ENCODE data around the gene DRD1. TPM values are rescaled to one million over a fixed set of nuclear protein-coding genes. Genes with fewer than 3 reads are reported as not detected.

The DRD1 gene
- not detected for total RNA-seq

DNA sequence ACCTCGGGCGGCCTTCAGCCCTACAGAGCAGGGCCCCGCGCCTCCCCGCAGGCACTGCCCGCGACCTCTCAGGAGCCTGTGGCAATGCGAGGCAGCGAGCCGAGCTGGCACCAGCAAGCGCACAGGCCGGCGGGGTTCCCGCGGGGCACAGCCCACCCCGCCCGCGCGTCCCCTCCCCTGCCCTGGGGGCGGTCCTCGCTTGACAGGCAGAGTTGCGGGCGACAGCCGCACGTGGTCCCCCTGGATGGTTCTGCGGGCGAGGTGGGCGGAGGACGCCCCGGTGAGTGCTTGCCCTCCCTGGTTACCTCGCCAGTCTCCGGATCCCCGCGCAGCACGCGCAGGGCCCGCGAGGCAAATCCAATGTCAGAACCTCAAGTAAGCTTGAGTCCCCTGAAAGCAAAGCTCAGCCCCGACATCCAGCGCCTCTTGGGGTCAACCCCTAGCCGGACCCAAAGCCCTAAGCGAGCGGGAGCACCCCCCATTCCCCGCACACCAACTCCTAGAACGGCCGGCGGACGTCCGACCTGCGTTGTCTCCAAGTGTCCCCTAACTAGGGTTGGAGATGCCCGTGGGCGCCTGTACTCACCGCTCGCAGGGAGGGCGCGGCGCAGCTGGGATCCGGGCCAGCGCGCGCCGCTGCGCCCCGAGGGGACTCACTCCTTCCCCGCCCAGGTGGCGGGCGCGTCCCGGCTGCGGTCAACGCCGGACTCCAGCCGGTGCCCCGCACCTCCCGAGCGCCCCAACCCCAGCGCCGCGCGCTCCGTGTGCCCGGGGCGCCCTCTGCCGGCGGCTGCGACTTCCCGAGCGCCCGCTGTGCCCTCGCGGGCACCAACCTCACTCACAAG is at the start of gene DRD1:
Gene DRD1 (minus strand): TSS at position 123 of the 845 bp plus-strand sequence. CDS start 1,083 bp downstream, outside the sequence.
- DNase-seq (no peak), ATAC-seq (peak; percentile 82)
- no peaks in the 10 kb centered on the region for H3K9me3 Mint-ChIP-seq (ENCODE audit: low read depth)
- H3K4me1 Mint-ChIP-seq: peaks cover 1% of the 10 kb centered on the region
- CTCF ChIA-PET: interaction anchor here (0.8 to 1.7 kb wide), 4 partner anchors 9 to 496 kb away, joined by 3 to 5 read pairs (median 4); no protein-coding TSS in a partner anchor
- H3K36me3 Mint-ChIP-seq: no peaks in the 10 kb centered on the region
- peaks cover 81% of the 10 kb centered on the region for H3K27me3 Mint-ChIP-seq
- no peak within 1 kb of the TSS for H3K27ac Mint-ChIP-seq
- peak within 1 kb of the TSS; percentile 19 for H3K4me3 Mint-ChIP-seq

DNA sequence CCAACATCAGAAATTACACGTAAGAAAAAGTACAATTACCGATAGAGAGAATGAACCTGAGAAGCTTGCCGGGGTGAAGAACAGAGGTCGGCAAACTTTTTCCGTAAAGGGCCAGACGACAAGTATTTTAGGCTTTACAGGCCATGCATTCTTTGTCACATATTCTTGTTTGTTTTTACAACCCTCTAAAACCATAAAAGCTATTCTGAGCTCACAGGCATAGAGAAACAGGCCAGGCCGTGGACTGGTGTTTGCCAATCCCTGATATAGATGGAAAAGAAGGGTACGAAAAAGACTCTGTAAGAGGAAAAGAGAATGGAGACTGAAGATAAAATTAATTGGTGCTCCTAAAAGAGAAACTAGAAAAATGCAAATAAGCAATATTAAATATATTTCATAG is 49.7 kb upstream of the DRD1 start:
- Mint-ChIP-seq H3K27ac (no peak overlapping the region), H3K4me3 (no peak overlapping the region), H3K9me3 (ENCODE audit: low read depth) (no peaks in the 10 kb centered on the region), H3K36me3 (peaks cover 58% of the 10 kb centered on the region), H3K4me1 (peaks cover 43% of the 10 kb centered on the region), H3K27me3 (no peaks in the 10 kb centered on the region)
- ATAC-seq (no peak), DNase-seq (no peak)
- CTCF ChIA-PET: interaction anchor here (0.6 kb wide), 1 partner anchor 229 kb away, joined by 3 read pairs; no protein-coding TSS in a partner anchor

DNA sequence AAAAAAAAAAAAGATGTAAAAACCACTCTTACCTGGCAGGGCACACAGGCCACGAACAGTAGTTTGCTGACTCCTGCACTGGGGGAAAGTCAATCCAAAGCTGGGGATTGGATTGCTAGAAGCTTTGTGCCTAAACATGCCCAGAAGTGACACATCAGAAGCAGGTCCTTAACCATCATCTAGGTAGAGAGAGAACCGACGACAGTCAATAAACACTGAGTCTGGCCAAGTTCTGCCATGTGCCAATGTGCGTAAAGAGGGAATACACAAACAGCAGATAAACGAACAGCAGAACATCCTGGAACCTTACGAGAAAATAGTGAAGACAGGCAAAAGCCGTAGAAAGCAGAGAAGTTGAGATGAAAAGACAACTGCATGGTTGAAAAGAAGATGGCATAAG is 49.3 kb upstream of the DRD1 start:
- no peak for ATAC-seq
- CTCF ChIA-PET: no interaction called here

DNA sequence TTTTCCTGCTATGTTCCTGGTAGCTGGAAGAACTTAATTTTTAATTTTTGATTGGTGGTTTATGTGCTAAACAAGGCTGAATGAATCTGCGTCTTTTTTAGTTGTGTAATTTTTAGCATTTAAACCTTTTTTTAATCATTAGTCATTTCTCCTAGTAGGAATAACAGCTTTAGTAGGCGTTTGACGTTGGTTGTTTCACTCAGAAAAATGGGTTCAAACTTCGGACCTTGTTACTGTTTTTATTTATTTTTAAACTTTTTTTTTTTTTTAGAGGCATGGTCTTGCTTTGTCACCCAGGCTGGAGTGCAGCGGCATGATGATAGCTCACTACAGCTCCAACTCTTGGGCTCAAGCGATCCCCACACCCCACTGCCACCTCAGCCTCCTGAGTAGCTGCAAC is 47.2 kb upstream of the DRD1 start:
- H3K4me3 Mint-ChIP-seq: no peak overlapping the region
- ATAC-seq (no peak), DNase-seq (no peak)
- no peaks in the 10 kb centered on the region for H3K27me3 Mint-ChIP-seq
- H3K9me3 Mint-ChIP-seq (ENCODE audit: low read depth): no peaks in the 10 kb centered on the region
- CTCF ChIA-PET: interaction anchor here (1.1 to 1.4 kb wide), 2 partner anchors 13 to 27 kb away, joined by 3 to 4 read pairs; no protein-coding TSS in a partner anchor
- H3K27ac Mint-ChIP-seq: no peak overlapping the region
- peaks cover 61% of the 10 kb centered on the region for H3K36me3 Mint-ChIP-seq
- H3K4me1 Mint-ChIP-seq: peaks cover 53% of the 10 kb centered on the region

More for the DNA sequence above, 49.3 kb upstream of the DRD1 start:
- Mint-ChIP-seq H3K4me1 (peaks cover 46% of the 10 kb centered on the region), H3K27ac (no peak overlapping the region), H3K27me3 (no peaks in the 10 kb centered on the region), H3K36me3 (peaks cover 59% of the 10 kb centered on the region), H3K9me3 (ENCODE audit: low read depth) (no peaks in the 10 kb centered on the region), H3K4me3 (no peak overlapping the region)
- DNase-seq: no peak

DNA sequence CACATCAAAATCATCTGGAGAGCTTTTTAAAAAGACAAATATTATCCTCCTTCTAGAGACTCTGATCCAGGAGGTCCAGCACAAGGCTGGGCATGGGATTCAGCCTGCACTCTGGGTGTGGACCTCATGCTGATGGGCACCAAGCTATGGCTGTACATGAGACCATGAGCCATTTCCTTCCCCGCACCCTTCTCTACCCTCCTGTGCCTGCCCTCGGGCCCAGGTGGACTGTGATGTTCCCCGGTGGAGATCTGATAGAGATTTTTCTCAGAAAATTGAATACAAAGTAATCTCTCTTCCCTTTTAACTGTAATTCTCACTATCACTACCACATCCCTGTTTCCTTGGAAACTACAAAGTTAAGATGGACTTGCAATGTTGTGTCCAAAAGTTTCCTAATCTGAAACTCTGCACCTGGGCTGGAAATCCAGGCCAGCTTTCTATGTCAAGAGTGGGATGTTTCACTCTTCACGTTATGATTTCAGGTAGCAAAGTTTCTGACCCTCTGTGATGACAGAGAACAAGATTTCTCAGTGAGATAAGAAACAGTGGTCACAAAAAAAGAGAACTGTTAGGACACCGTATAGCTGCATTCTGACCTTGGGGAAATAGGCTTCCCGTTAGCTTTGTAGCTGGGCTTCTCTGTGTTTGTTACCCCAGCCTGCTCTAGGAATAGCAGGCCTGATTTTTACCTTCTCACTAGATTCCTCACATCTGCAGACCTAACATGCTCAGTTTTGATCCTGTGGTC is 45.9 kb upstream of the DRD1 start:
- DNase-seq (no peak), ATAC-seq (no peak)
- Mint-ChIP-seq H3K4me1 (peaks cover 61% of the 10 kb centered on the region), H3K4me3 (no peak overlapping the region), H3K27ac (peak overlapping the region; percentile 56), H3K9me3 (ENCODE audit: low read depth) (no peaks in the 10 kb centered on the region), H3K27me3 (no peaks in the 10 kb centered on the region), H3K36me3 (peaks cover 68% of the 10 kb centered on the region)
- CTCF ChIA-PET: interaction anchor here (0.7 to 1.4 kb wide), 2 partner anchors 12 to 25 kb away, joined by 3 to 4 read pairs; partner anchors contain the start of gene SFXN1

DNA sequence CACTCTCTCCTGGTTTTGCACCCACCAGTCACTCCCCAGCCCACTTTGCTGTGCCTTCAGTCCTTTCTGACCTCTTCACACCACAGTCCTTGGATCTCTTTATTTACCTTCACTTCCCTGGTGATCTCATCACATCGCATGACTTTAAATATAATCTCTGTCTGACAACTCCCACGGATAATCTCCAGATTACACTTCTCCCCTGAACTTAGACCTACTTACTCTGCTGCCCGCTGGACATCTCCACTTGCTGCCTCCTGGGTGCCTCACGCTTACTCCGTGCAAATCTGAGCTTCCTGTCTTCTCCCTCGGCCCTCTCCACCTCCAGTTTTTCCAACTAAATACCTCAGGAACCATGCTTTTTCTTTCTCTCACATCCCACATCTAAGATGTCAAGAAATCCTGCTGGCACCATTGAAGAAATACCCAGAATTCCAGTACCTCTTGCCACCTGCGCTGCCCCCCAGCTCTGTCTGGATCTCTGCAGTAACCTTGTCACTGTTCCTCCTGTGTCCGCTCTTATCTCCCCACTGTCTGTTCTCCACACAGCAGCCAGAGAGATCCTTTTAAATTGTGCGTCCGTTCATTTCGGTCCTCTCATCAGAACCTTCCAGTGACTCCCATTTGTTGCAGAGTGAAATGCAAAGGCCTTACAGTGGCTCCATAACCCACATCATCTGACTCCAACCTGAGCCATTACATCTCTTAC is 43.7 kb upstream of the DRD1 start:
- H3K27me3 Mint-ChIP-seq: no peaks in the 10 kb centered on the region
- no peaks in the 10 kb centered on the region for H3K9me3 Mint-ChIP-seq (ENCODE audit: low read depth)
- peaks cover 70% of the 10 kb centered on the region for H3K4me1 Mint-ChIP-seq
- H3K36me3 Mint-ChIP-seq: peaks cover 71% of the 10 kb centered on the region
- peak overlapping the region; percentile 45 for H3K27ac Mint-ChIP-seq
- no peak for DNase-seq
- CTCF ChIA-PET: interaction anchor here (1.4 kb wide), 1 partner anchor 23 kb away, joined by 3 read pairs; no protein-coding TSS in a partner anchor
- no peak overlapping the region for H3K4me3 Mint-ChIP-seq
- ATAC-seq: no peak

DNA sequence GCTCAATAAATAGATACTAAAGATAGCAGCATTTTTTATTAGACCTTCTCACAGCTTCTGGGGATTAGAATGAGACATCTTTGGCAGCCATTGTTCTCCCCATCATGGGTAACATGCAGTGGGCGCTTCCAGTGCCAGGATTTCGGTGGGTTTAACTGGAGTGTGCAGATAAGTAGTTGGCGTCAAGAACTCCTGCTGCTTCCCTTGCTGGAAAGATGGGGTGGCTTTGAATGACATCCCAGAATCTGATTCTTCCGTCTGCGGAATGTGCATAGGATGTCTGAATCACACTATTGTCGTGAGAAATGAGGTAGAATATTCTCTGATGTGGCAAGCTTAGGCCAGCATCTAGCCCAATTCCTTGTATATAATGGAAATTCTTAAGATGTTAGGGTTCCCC is 41.6 kb upstream of the DRD1 start:
- peak overlapping the region; percentile 59 for H3K27ac Mint-ChIP-seq
- H3K36me3 Mint-ChIP-seq: peaks cover 80% of the 10 kb centered on the region
- DNase-seq (no peak), ATAC-seq (no peak)
- no peaks in the 10 kb centered on the region for H3K9me3 Mint-ChIP-seq (ENCODE audit: low read depth)
- H3K4me1 Mint-ChIP-seq: peaks cover 87% of the 10 kb centered on the region
- H3K4me3 Mint-ChIP-seq: no peak overlapping the region
- CTCF ChIA-PET: no interaction called here
- no peaks in the 10 kb centered on the region for H3K27me3 Mint-ChIP-seq

DNA sequence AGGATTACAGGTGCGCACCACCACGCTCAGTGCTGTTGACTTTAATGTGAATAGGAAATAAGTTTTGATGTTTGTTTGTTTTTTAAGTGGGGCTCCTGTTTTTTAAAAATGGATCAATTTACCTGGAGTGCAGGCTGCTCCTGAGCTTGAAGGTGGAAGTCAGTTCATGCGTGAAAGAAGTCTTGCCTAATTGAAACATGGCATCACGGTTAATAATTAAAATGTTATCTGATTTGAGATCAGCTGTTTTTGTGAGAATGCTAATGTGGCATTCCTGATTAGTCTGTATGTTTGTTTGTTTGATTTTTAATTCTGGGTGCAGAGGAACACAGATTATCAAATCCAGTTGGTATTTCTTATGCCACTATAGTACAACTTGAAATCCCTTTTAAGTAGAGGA is 40.8 kb upstream of the DRD1 start:
- ATAC-seq (no peak), DNase-seq (no peak)
- Mint-ChIP-seq H3K36me3 (peaks cover 79% of the 10 kb centered on the region), H3K4me1 (peaks cover 85% of the 10 kb centered on the region), H3K27me3 (no peaks in the 10 kb centered on the region), H3K4me3 (no peak overlapping the region), H3K27ac (no peak overlapping the region), H3K9me3 (ENCODE audit: low read depth) (no peaks in the 10 kb centered on the region)
- CTCF ChIA-PET: no interaction called here

DNA sequence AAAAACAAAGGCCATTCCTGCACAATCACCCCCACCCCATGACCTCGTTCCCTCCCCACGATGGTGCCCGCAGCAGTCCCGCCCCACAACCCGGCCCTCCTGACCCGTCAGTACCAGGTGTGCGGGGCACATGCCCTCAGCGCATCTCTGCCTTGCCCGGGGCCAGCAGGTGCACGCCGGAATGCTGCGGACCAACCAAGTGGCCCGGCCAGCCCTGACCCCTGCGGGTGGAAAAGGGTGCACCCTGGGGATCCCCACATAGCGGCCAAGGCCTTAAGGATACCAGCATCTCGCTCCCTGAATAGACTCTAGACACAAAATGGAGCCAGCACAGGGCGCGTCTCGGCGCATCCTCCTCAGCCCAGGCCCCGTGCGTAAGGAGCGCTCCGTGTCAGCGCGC is 40.3 kb upstream of the DRD1 start:
- Mint-ChIP-seq H3K27ac (no peak overlapping the region), H3K36me3 (peaks cover 80% of the 10 kb centered on the region), H3K9me3 (ENCODE audit: low read depth) (no peaks in the 10 kb centered on the region), H3K27me3 (no peaks in the 10 kb centered on the region), H3K4me1 (peaks cover 84% of the 10 kb centered on the region), H3K4me3 (no peak overlapping the region)
- DNase-seq: no peak
- ATAC-seq: no peak
- CTCF ChIA-PET: no interaction called here

DNA sequence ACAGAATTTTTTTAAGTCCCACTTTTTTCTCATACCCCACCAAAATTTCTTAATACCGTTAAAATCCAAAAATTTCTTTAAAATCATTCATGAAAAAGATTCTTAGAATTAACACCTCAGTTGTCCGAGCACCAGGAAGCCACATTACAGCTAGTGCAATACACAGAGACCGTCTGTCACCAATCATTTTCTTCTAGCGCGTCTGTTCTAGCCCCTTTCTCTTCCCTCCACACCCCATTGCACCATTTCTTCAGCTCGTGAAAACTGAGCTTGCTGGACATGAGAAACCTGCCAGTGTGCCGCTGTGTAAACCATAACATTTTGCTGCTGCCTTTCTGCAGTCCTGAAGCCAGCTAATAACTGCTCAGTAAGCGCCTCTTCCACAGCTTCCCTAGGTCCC is 39.4 kb upstream of the DRD1 start:
- CTCF ChIA-PET: no interaction called here
- peaks cover 74% of the 10 kb centered on the region for H3K4me1 Mint-ChIP-seq
- H3K36me3 Mint-ChIP-seq: peaks cover 76% of the 10 kb centered on the region
- H3K27ac Mint-ChIP-seq: no peak overlapping the region
- H3K9me3 Mint-ChIP-seq (ENCODE audit: low read depth): no peaks in the 10 kb centered on the region
- no peak for ATAC-seq
- no peak for DNase-seq
- H3K27me3 Mint-ChIP-seq: no peaks in the 10 kb centered on the region
- no peak overlapping the region for H3K4me3 Mint-ChIP-seq

DNA sequence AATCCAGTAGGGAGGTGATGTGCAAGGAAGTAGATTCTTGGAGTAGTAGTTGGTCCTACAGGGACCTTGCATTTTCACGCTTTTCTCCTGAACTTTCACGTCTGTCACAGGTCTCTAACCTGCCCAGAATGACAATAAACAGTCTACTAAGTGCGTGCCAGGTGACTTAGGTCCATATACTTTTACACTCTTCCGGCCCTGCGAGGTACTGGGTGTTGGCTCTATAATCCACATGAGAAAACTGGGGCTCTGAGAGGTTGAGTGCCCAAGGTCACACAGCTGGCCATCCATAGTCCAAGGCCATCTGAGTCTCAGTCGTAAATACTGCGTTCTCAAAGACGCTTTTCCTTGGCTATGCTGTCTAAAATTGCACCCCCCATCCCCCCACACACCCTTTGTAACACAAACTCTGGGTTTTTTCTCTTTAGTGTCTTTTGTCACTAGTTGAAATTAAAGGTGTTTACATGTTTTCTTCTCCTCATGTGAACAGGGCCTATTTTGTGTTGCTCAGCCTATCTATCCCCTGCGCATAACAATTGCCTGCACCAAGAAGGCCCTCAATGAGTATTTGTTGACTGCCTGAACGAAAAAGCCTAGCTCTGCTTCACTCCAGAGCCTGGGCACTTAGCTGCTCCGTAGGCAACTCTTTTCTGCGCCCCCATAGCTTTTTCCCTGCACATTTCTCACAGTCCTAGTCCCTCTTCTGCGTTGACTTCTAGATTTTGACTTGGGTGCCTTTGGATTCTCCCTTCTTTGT is 35.3 kb upstream of the DRD1 start:
- Mint-ChIP-seq H3K4me1 (peaks cover 48% of the 10 kb centered on the region), H3K36me3 (peaks cover 46% of the 10 kb centered on the region), H3K9me3 (ENCODE audit: low read depth) (no peaks in the 10 kb centered on the region), H3K27me3 (peaks cover 25% of the 10 kb centered on the region), H3K27ac (peak overlapping the region; percentile 92), H3K4me3 (peak overlapping the region; percentile 95)
- no peak for ATAC-seq
- DNase-seq: no peak
- CTCF ChIA-PET: interaction anchor here (6.3 kb wide), 1 partner anchor 14 kb away, joined by 35 read pairs; no protein-coding TSS in a partner anchor

DNA sequence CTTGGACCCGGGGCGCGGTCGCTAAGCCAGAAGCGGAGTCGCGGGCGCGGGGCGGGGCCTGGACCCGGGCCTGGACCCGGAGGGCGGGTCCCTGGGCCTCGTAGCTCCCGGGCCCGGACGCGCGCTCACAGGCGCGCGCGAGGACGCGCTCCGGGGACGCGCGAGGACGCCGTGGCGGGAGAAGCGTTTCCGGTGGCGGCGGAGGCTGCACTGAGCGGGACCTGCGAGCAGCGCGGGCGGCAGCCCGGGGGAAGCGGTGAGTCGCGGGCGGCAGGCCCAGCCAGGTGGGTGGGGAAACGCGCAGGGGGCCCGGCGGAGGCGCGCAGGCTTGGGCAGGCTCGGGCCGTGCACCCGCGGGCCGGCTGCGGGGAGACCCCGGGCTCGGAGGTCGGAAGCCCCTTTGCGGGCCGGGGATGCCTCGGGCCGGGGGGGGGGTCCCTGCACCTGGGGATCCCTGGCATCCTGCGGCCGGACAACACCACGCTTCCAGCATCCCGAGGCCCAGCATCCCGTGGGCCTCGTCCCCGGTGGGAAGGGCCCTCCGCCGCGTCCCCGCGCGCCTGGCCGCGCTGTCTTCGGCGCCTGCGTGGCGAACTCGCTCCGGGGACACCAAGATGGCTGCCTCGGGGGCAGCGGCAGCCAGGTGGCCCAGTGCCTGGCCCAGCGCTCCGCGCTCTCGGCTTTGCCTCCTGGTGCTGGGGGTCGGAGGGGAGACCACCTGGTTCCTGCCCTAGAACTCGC is 34.6 kb upstream of the DRD1 start, which contains the start of gene SFXN1:
Gene SFXN1 (plus strand): TSS at position 177 of the 741 bp plus-strand sequence. CDS start 13,544 bp downstream, outside the sequence.
- DNase-seq (peak; percentile 86), ATAC-seq (peak; percentile 86)
- Mint-ChIP-seq H3K4me1 (peaks cover 42% of the 10 kb centered on the region), H3K27me3 (peaks cover 30% of the 10 kb centered on the region), H3K27ac (peak within 1 kb of the TSS; percentile 92), H3K9me3 (ENCODE audit: low read depth) (no peaks in the 10 kb centered on the region), H3K36me3 (peaks cover 39% of the 10 kb centered on the region), H3K4me3 (peak within 1 kb of the TSS; percentile 95)
- CTCF ChIA-PET: interaction anchor here (0.6 to 6.3 kb wide), 6 partner anchors 11 to 218 kb away, joined by 3 to 35 read pairs (median 4); no protein-coding TSS in a partner anchor

Data from activated CD8-positive, alpha-beta memory T cell treated with anti-CD3 and anti-CD28 coated beads, Interleukin-2, amount 10 ng/mL, durations not matched to agents 7 days and 5 days (primary cell).